ENCODE data around the gene PADI2.

- TF ChIP-seq, protein P1, sequence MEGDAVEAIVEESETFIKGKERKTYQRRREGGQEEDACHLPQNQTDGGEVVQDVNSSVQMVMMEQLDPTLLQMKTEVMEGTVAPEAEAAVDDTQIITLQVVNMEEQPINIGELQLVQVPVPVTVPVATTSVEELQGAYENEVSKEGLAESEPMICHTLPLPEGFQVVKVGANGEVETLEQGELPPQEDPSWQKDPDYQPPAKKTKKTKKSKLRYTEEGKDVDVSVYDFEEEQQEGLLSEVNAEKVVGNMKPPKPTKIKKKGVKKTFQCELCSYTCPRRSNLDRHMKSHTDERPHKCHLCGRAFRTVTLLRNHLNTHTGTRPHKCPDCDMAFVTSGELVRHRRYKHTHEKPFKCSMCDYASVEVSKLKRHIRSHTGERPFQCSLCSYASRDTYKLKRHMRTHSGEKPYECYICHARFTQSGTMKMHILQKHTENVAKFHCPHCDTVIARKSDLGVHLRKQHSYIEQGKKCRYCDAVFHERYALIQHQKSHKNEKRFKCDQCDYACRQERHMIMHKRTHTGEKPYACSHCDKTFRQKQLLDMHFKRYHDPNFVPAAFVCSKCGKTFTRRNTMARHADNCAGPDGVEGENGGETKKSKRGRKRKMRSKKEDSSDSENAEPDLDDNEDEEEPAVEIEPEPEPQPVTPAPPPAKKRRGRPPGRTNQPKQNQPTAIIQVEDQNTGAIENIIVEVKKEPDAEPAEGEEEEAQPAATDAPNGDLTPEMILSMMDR (IDR thresholded peaks at IDR 0.05) = no peak
- TF ChIP-seq POLR2A (IDR thresholded peaks at IDR 0.05) = no peak
- no peak for TF ChIP-seq EP300 (IDR thresholded peaks at IDR 0.05)
Measured at GRCh38 chr1:17112076-17112475, 7.2 kb downstream of the PADI2 start.

All from tibial nerve (tissue), 4 donors.